SU-DHL-6 (cell line): Measurements from ENCODE around the gene ATP8A2.

Experiments
- CTCF ChIP-seq: fragments of 200-600 bp; sonication (generic); IDR thresholded peaks from one replicate; pipeline ENCODE4 v1.5.1; 2017; ENCODE audit warnings: antibody characterized with exemption, mild to moderate bottlenecking, low read length, moderate library complexity; ENCODE audit not compliant: insufficient read depth, poor library complexity, severe bottlenecking
- EZH2phosphoT487 ChIP-seq: fragments of 200-600 bp; sonication (generic), shearing (Covaris generic); conservative IDR thresholded peaks from 2 replicates; pipeline ENCODE4 v1.6.1; 2018; ENCODE audit warnings: mild to moderate bottlenecking, antibody characterized with exemption, low read length, moderate library complexity, mixed read lengths

GRCh38 chr13:25727250-25727649 lies 355.5 kb downstream of the ATP8A2 start:
- TF ChIP-seq CTCF (no peak), EZH2phosphoT487 (no peak)
